Caco-2 (cell line): Measurements from ENCODE around the gene CCT6A. TPM values are rescaled to one million over a fixed set of nuclear protein-coding genes. Genes with fewer than 3 reads are reported as not detected.

ENCODE experiments used
- BruUV-seq: library from RNA; stranded (reverse); fragments of 400-500 nt; replicated peaks from 2 replicates; lab custom pipeline; 2021; lab: Mats Ljungman, UMichigan
- CTCF ChIA-PET: fragments of 300-600 bp; sonication (Branson Sonifier 250); formaldehyde crosslinking; loops from one replicate; lab custom pipeline; 2022; ENCODE audit warnings: antibody characterized with exemption; lab: Charles Lee
- POLR2A ChIA-PET: fragments of 300-600 bp; sonication (Branson Sonifier 250); formaldehyde crosslinking; loops from one replicate; lab custom pipeline; 2022; ENCODE audit warnings: antibody characterized with exemption; lab: Charles Lee
- DNase-seq, 2 experiments: peaks; one replicate each; pipeline versions ENCODE4 v3.0.0 to v3.0.0-alpha.2; 2020 to 2022
- H3K27me3 ChIP-seq: replicated peaks from 2 replicates; pipeline ENCODE4 v1.6.0; 2011; ENCODE audit warnings: low read length; ENCODE audit not compliant: control insufficient read depth, insufficient read depth
- H3K36me3 ChIP-seq: 2 replicates; pipeline ENCODE4 v1.5.1; 2011; ENCODE audit warnings: low read length; ENCODE audit not compliant: control insufficient read depth, insufficient read depth
- H3K4me1 ChIP-seq: fragments of 250-450 bp; sonication (Bioruptor Pico); 2 replicates; pipeline ENCODE4 v1.5.1; 2020; ENCODE audit warnings: mild to moderate bottlenecking
- H3K4me3 ChIP-seq: 2 replicates; pipeline ENCODE4 v1.5.1; 2011; ENCODE audit warnings: low read depth, mild to moderate bottlenecking, control low read depth, low read length
- H3K9me3 ChIP-seq: fragments of 250-450 bp; sonication (Bioruptor Pico); 2 replicates; pipeline ENCODE4 v1.5.1; 2020; ENCODE audit warnings: mild to moderate bottlenecking, moderate library complexity
- H3K27ac Mint-ChIP-seq: one replicate; pipeline ENCODE4 v1.8.0; 2022; ENCODE audit warnings: mixed read lengths; ENCODE audit not compliant: unreplicated experiment
- H3K27me3 Mint-ChIP-seq: one replicate; pipeline ENCODE4 v1.8.0; 2022; ENCODE audit warnings: mixed read lengths; ENCODE audit not compliant: insufficient read depth, unreplicated experiment
- H3K36me3 Mint-ChIP-seq: one replicate; pipeline ENCODE4 v1.8.0; 2022; ENCODE audit warnings: mild to moderate bottlenecking, mixed read lengths; ENCODE audit not compliant: insufficient read depth, unreplicated experiment
- H3K4me1 Mint-ChIP-seq: one replicate; pipeline ENCODE4 v1.8.0; 2022; ENCODE audit warnings: low read depth, mixed read lengths; ENCODE audit not compliant: unreplicated experiment
- H3K4me3 Mint-ChIP-seq: one replicate; pipeline ENCODE4 v1.8.0; 2022; ENCODE audit warnings: mild to moderate bottlenecking, moderate library complexity, mixed read lengths; ENCODE audit not compliant: unreplicated experiment
- H3K9me3 Mint-ChIP-seq: one replicate; pipeline ENCODE4 v1.8.0; 2022; ENCODE audit warnings: mixed read lengths; ENCODE audit not compliant: unreplicated experiment
- intact Hi-C: fragments of 100-400 bp; cut with micrococcal nuclease; formaldehyde crosslinking; loops from one replicate; pipeline ENCODE4 v1.10.0; 2022; ENCODE audit not compliant: unreplicated experiment
- total RNA-seq: library from RNA; stranded (reverse); gene quantifications from 2 replicates; pipeline ENCODE4 v1.2.3, GENCODE V29; 2022
- TF ChIP-seq, protein P1 (sequence below), 2 experiments: fragments of 200-600 bp in 1 of 2; IDR thresholded peaks; 1 replicate in 1 of 2; 2 replicates in 1 of 2; pipeline versions ENCODE4 v1.5.1 to v1.8.0; 2011 to 2022; ENCODE audit warnings: antibody characterized with exemption in 1 of 2, control low read depth in 1 of 2, inconsistent platforms in 1 of 2, low read depth in 1 of 2, low read length in 1 of 2, mild to moderate bottlenecking in 1 of 2, moderate library complexity in 1 of 2; ENCODE audit not compliant: insufficient read depth in 1 of 2, severe bottlenecking in 1 of 2, unreplicated experiment in 1 of 2

The CCT6A gene
- total RNA-seq, 1 experiment from 2014 or later, result 242 TPM

DNA sequence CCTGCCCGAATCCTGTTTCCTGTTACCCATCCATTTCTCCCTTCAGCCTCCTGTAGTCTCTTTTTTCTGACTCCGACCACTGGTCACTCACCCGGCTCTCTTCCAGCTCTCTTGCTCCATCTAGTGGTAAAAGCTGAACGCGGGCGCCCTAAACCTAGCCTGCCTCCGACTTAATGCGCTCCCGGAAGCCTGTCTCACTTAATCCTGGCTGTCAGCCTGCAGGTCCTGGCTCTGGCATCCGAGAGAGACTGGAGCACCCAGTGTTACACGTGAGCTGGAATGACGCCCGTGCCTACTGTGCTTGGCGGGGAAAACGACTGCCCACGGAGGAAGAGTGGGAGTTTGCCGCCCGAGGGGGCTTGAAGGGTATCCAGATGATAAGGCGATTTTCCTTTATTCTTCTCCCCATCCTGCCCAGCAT, 22.8 kb downstream of the CCT6A start:
- Mint-ChIP-seq H3K27ac (peak overlapping the region; percentile 30), H3K9me3 (no peaks in the 10 kb centered on the region), H3K4me1 (peaks cover 13% of the 10 kb centered on the region), H3K36me3 (peaks cover 26% of the 10 kb centered on the region), H3K27me3 (no peaks in the 10 kb centered on the region), H3K4me3 (no peak overlapping the region)
- ChIA-PET CTCF (interaction anchor here (0.5 to 1.5 kb wide), 5 partner anchors 9 to 69 kb away, joined by 3 to 8 read pairs (median 4); partner anchors contain the start of genes CCT6A and PSPH), POLR2A (no interaction called here)
- no peaks in the 10 kb centered on the region for H3K9me3 ChIP-seq
- H3K36me3 ChIP-seq, result peaks cover 6% of the 10 kb centered on the region
- intact Hi-C loops, result loop anchor here (1.0 to 10.0 kb wide), 6 partner anchors 69 to 480 kb away; partner anchors contain the start of gene ZNF713
- no peak overlapping the region for H3K4me3 ChIP-seq
- DNase-seq, result peak; percentile 77 to 89
- no peaks in the 10 kb centered on the region for H3K4me1 ChIP-seq
- TF ChIP-seq, protein P1, sequence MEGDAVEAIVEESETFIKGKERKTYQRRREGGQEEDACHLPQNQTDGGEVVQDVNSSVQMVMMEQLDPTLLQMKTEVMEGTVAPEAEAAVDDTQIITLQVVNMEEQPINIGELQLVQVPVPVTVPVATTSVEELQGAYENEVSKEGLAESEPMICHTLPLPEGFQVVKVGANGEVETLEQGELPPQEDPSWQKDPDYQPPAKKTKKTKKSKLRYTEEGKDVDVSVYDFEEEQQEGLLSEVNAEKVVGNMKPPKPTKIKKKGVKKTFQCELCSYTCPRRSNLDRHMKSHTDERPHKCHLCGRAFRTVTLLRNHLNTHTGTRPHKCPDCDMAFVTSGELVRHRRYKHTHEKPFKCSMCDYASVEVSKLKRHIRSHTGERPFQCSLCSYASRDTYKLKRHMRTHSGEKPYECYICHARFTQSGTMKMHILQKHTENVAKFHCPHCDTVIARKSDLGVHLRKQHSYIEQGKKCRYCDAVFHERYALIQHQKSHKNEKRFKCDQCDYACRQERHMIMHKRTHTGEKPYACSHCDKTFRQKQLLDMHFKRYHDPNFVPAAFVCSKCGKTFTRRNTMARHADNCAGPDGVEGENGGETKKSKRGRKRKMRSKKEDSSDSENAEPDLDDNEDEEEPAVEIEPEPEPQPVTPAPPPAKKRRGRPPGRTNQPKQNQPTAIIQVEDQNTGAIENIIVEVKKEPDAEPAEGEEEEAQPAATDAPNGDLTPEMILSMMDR (IDR thresholded peaks at IDR 0.05; ENCODE audit: insufficient read depth in 1 of 2, low read depth in 1 of 2, low read length in 1 of 2, severe bottlenecking in 1 of 2, unreplicated experiment in 1 of 2), result peak; percentile 81 to 89
- BruUV-seq, result no TSS peak
- no peaks in the 10 kb centered on the region for H3K27me3 ChIP-seq

DNA sequence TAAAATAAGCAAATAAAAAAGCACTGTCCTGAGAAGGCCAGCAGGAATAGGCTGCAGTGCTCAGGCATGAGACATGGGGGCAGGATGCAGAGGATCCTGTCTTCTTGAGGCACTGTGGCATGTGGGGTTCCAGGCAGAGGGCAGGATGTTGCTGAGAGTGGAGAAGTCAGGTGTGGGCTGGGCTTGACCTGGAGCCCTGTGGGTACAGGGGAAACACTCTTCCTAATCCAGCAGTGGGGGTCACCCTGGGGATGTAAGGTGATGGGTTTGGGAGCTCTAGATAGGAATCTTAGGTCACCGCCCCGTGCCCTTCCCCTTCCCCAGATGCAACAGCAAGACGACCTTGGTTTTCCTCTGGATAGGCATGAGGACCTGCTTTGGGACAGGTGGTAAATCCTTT, 26.1 kb downstream of the CCT6A start:
- POLR2A ChIA-PET, result no interaction called here
- H3K27me3 ChIP-seq, result no peaks in the 10 kb centered on the region
- intact Hi-C loops, result loop anchor here (10.0 kb wide), 2 partner anchors 193 to 333 kb away; partner anchors contain the start of gene ZNF713
- no peak overlapping the region for H3K4me3 Mint-ChIP-seq
- H3K4me3 ChIP-seq, result no peak overlapping the region
- no peaks in the 10 kb centered on the region for H3K27me3 Mint-ChIP-seq
- peaks cover 15% of the 10 kb centered on the region for H3K36me3 Mint-ChIP-seq
- DNase-seq, result peak in 1 of 2 experiments; percentile 23
- H3K4me1 ChIP-seq, result no peaks in the 10 kb centered on the region
- peaks cover 12% of the 10 kb centered on the region for H3K4me1 Mint-ChIP-seq
- peaks cover 4% of the 10 kb centered on the region for H3K36me3 ChIP-seq
- TF ChIP-seq, protein P1 (IDR thresholded peaks at IDR 0.05; ENCODE audit: insufficient read depth in 1 of 2, low read depth in 1 of 2, low read length in 1 of 2, severe bottlenecking in 1 of 2, unreplicated experiment in 1 of 2), result no peak
- BruUV-seq, result no TSS peak
- H3K27ac Mint-ChIP-seq, result no peak overlapping the region
- no peaks in the 10 kb centered on the region for H3K9me3 Mint-ChIP-seq
- no peaks in the 10 kb centered on the region for H3K9me3 ChIP-seq
- CTCF ChIA-PET, result interaction anchor here (1.0 kb wide), 1 partner anchor 70 kb away, joined by 3 read pairs; no protein-coding TSS in a partner anchor

DNA sequence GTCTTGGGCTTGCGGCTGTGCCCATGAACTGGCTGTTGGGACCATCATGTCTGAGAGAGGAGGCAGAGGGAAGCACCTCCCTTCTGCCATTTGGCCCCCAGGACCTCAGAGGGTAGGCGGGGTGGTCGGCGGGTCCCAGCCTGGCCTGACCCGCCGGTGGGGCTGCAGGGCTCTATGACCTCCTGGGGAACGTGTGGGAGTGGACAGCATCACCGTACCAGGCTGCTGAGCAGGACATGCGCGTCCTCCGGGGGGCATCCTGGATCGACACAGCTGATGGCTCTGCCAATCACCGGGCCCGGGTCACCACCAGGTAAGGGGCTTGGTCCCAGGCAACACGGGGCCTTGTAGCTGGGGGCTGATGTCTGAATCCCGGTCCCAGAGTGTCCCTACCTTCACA, 26.6 kb downstream of the CCT6A start:
- CTCF ChIA-PET, result interaction anchor here (1.0 kb wide), 1 partner anchor 71 kb away, joined by 3 read pairs; no protein-coding TSS in a partner anchor
- TF ChIP-seq, protein P1 (IDR thresholded peaks at IDR 0.05; ENCODE audit: insufficient read depth in 1 of 2, low read depth in 1 of 2, low read length in 1 of 2, severe bottlenecking in 1 of 2, unreplicated experiment in 1 of 2), result no peak
- POLR2A ChIA-PET, result no interaction called here

More for the DNA sequence above, 26.6 kb downstream of the CCT6A start:
- Histone ChIP-seq H3K4me3 (no peak overlapping the region), H3K27me3 (no peaks in the 10 kb centered on the region), H3K36me3 (peaks cover 4% of the 10 kb centered on the region), H3K4me1 (no peaks in the 10 kb centered on the region), H3K9me3 (no peaks in the 10 kb centered on the region)
- BruUV-seq, result no TSS peak
- intact Hi-C loops, result loop anchor here (10.0 kb wide), 2 partner anchors 193 to 333 kb away; partner anchors contain the start of gene ZNF713
- no peak overlapping the region for H3K27ac Mint-ChIP-seq
- no peak overlapping the region for H3K4me3 Mint-ChIP-seq
- H3K27me3 Mint-ChIP-seq, result no peaks in the 10 kb centered on the region
- peaks cover 7% of the 10 kb centered on the region for H3K4me1 Mint-ChIP-seq
- no peaks in the 10 kb centered on the region for H3K9me3 Mint-ChIP-seq
- H3K36me3 Mint-ChIP-seq, result peaks cover 12% of the 10 kb centered on the region
- DNase-seq, result peak in 1 of 2 experiments; percentile 27
